Stomach (tissue), 4 donors: ENCODE results near the gene CUEDC2.
A peak's percentile ranks its signal among the peaks of the same experiment; 100 is the strongest.

Source experiments
- CTCF ChIP-seq, 7 experiments: fragments of 450-650 bp in 4 of 7; fragments of 200-600 bp in 3 of 7; sonication (generic) in 3 of 7; IDR thresholded peaks; one replicate each; pipeline ENCODE4 v1.5.1; 2016 to 2019; ENCODE audit warnings: antibody characterized with exemption in 7 of 7, control low read depth in 2 of 7, mild to moderate bottlenecking in 1 of 7
- EP300 ChIP-seq: sonication (generic); formaldehyde crosslinking; IDR thresholded peaks from one replicate; pipeline ENCODE4 v1.6.1; 2017; ENCODE audit warnings: antibody characterized with exemption

GRCh38 chr10:102406815-102407214 lies 25.6 kb downstream of the CUEDC2 start:
- TF ChIP-seq CTCF (IDR thresholded peaks at IDR 0.05) (no peak), EP300 (peak; percentile 79)
